Measurements from ENCODE around the gene NOX3. TPM values are rescaled to one million over a fixed set of nuclear protein-coding genes. Genes with fewer than 3 reads are reported as not detected.

Gene NOX3
- total RNA-seq, 6 donors from 2014 or later: not detected

DNA sequence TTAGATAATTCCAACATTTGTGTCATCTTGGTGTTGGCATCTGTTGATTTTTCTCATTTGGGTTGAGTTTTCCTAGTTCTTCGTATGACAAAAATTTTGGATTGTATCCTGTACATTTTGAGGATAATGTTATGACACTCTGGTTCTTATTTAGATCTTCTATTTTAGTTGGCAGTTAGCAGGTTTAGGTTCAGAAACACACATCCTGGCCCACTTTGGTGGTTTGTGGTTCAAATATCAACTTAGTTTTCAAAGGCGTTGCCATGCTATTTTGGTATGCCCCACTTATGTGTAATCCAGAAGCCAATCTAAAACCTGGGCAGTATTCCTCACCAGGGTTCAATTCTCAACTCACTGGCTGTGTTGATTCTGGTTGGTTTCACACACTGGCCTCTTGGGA lies 68.2 kb downstream of the NOX3 start:
- WGBS, 2 donors: 89 to 96% methylated on average over 2 of the region's 2 CpGs
- Histone ChIP-seq H3K4me3 (no peak overlapping the region), H3K9me3 (no peaks in the 10 kb centered on the region), H3K27me3 (no peaks in the 10 kb centered on the region), H3K27ac (no peak overlapping the region), H3K4me1 (no peaks in the 10 kb centered on the region), H3K36me3 (no peaks in the 10 kb centered on the region)
- TF ChIP-seq EP300 (IDR thresholded peaks at IDR 0.05): no peak
- DNase-seq (no peak), ATAC-seq (ENCODE audit: low FRiP score in 2 of 2) (no peak)

DNA sequence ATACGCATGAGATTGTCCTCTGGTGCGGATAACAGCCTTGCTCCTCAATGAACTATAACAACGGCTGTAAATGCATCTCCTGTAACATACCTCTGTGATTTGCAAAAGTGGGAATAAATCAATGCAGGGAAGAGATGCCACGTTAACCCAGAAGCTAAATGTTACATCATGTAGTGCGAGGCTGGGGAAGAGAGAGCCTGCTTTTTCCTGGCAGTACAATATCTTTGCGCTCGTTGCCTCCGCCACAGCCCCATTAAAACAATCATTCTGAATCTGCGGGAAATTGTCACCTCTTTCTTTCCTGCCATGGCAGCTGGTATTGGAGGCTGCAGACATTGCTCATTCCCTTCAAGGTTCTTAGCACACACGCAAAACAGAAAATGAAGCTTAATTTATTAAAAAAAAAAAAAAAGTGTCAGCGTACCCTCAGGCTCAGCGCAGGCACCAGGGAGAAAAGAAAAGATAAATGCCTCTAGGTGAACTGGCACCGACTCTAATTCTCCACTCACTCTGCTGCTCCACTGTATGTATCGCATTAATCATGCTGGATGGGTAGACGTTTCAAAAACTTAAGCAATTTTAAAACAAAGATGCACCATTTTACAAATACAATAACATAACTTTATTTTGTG lies 71.2 kb downstream of the NOX3 start:
- ATAC-seq (ENCODE audit: low FRiP score in 2 of 2): no peak
- no peak for TF ChIP-seq POLR2A (IDR thresholded peaks at IDR 0.05)
- TF ChIP-seq, protein P1, sequence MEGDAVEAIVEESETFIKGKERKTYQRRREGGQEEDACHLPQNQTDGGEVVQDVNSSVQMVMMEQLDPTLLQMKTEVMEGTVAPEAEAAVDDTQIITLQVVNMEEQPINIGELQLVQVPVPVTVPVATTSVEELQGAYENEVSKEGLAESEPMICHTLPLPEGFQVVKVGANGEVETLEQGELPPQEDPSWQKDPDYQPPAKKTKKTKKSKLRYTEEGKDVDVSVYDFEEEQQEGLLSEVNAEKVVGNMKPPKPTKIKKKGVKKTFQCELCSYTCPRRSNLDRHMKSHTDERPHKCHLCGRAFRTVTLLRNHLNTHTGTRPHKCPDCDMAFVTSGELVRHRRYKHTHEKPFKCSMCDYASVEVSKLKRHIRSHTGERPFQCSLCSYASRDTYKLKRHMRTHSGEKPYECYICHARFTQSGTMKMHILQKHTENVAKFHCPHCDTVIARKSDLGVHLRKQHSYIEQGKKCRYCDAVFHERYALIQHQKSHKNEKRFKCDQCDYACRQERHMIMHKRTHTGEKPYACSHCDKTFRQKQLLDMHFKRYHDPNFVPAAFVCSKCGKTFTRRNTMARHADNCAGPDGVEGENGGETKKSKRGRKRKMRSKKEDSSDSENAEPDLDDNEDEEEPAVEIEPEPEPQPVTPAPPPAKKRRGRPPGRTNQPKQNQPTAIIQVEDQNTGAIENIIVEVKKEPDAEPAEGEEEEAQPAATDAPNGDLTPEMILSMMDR (IDR thresholded peaks at IDR 0.05): no peak
- no peak for TF ChIP-seq EP300 (IDR thresholded peaks at IDR 0.05)
- TF ChIP-seq POLR2AphosphoS5 (IDR thresholded peaks at IDR 0.05): no peak
- 94 to 96% methylated on average over 15 of the region's 15 CpGs for WGBS, 2 donors
- no peaks in the 10 kb centered on the region for H3K36me3 ChIP-seq
- no peaks in the 10 kb centered on the region for H3K4me1 ChIP-seq
- no peak overlapping the region for H3K27ac ChIP-seq
- no peak overlapping the region for H3K4me3 ChIP-seq
- no peak for DNase-seq
- no peaks in the 10 kb centered on the region for H3K27me3 ChIP-seq
- H3K9me3 ChIP-seq: no peaks in the 10 kb centered on the region

DNA sequence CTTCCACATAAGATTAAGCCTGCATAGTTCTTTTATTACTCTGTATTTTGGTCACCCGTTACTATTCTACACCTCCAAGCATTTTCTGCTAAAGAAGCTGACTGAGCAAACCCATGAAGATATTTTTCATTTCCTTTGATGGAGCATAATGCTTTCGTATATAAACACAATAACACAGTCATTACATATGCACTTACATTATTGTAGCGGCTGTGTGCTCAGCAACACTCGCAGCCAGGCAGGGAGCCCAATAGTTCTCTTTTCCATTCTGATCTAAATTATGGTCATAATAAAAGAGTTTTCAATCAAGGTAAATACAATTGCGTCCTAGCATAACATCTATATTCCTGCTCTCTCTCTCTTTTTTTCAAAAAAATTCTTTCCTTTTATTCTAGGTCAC lies 71.7 kb downstream of the NOX3 start:
- H3K9me3 ChIP-seq: no peaks in the 10 kb centered on the region
- DNase-seq (no peak), ATAC-seq (ENCODE audit: low FRiP score in 2 of 2) (no peak)
- WGBS, 2 donors: 92 to 97% methylated on average over 5 of the region's 5 CpGs
- no peak overlapping the region for H3K27ac ChIP-seq
- no peaks in the 10 kb centered on the region for H3K27me3 ChIP-seq
- TF ChIP-seq POLR2A (IDR thresholded peaks at IDR 0.05) (no peak), EP300 (IDR thresholded peaks at IDR 0.05) (no peak), POLR2AphosphoS5 (IDR thresholded peaks at IDR 0.05) (no peak)
- TF ChIP-seq, protein P1 (IDR thresholded peaks at IDR 0.05): no peak
- H3K36me3 ChIP-seq: no peaks in the 10 kb centered on the region
- no peaks in the 10 kb centered on the region for H3K4me1 ChIP-seq
- no peak overlapping the region for H3K4me3 ChIP-seq

DNA sequence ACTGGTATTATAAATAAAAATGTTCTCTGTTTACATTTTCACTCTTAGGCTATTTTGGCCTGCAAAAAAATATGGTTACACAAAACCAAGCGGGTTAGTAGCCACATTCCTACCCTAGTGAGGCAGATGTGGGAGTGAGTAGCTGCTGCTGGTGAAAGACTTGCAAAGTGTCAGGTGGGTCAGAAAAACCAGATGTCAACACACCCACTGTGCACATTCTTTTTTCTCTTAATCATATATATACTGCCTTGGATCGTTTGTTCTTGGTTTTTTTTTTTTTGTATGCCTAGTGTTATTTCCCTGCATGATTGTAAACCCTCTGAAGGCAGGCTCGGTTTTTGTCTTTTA lies 73.3 kb downstream of the NOX3 start:
- TF ChIP-seq EP300 (IDR thresholded peaks at IDR 0.05) (no peak), POLR2A (IDR thresholded peaks at IDR 0.05) (no peak), POLR2AphosphoS5 (IDR thresholded peaks at IDR 0.05) (no peak)
- TF ChIP-seq, protein P1 (IDR thresholded peaks at IDR 0.05): no peak

DNA sequence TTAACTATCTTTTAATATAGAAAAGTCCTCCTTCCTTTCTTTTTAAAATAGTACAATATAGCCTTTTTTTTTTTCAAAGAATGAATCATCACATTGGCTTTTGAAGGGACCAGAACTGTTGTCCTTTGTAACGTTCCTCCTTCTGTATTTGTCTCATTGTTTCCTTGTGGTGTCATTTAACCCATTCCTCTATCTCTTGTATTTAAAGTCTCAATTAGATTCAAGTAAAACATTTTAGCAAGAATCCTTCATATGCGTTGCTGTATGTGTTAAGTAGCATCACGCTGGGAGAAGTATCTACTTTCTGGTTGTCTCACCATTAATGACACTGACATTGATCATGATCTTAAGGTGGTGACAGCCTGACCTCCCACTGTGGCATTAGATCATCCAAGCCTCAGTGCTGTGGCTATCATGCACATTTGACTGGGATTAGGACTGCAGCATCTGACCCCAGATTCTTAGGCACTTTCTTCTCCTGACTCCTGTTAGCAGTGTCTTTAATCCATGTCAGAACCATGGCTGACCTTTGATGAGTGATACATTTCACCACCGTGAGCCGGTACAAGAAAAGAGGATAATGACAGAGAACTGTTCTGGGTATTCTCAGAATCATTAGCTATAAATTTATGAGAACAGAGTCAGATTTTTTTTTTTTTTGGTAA lies 73.8 kb downstream of the NOX3 start:
- 75 to 78% methylated on average over 5 of the region's 5 CpGs for WGBS, 2 donors
- no peak for ATAC-seq (ENCODE audit: low FRiP score in 2 of 2)

More for the DNA sequence above, 73.3 kb downstream of the NOX3 start:
- H3K4me1 ChIP-seq: no peaks in the 10 kb centered on the region
- H3K36me3 ChIP-seq: no peaks in the 10 kb centered on the region
- WGBS, 2 donors: 71 to 75% methylated on average over 3 of the region's 3 CpGs
- no peak overlapping the region for H3K27ac ChIP-seq
- no peak overlapping the region for H3K4me3 ChIP-seq
- ATAC-seq (ENCODE audit: low FRiP score in 2 of 2): no peak
- no peak for DNase-seq
- no peaks in the 10 kb centered on the region for H3K9me3 ChIP-seq
- H3K27me3 ChIP-seq: no peaks in the 10 kb centered on the region

More for the DNA sequence above, 73.8 kb downstream of the NOX3 start:
- DNase-seq: no peak
- Histone ChIP-seq H3K27me3 (no peaks in the 10 kb centered on the region), H3K4me1 (no peaks in the 10 kb centered on the region), H3K4me3 (no peak overlapping the region), H3K9me3 (no peaks in the 10 kb centered on the region), H3K27ac (no peak overlapping the region), H3K36me3 (no peaks in the 10 kb centered on the region)
- no peak for TF ChIP-seq POLR2A (IDR thresholded peaks at IDR 0.05)
- no peak for TF ChIP-seq POLR2AphosphoS5 (IDR thresholded peaks at IDR 0.05)

Measured in upper lobe of left lung (tissue), 6 donors.